HS-5 (cell line): ENCODE measurements around the gene CPNE9.
"Not testable (repeated sequence)": the region's sequence is repeated elsewhere in the genome, so short reads cannot be mapped to it uniquely, and the experiment has no call there.

Experiments used
- DNase-seq: peaks from one replicate; pipeline ENCODE4 v3.0.0-alpha.2; 2012; ENCODE audit warnings: low read depth

CPNE9 gene

DNA sequence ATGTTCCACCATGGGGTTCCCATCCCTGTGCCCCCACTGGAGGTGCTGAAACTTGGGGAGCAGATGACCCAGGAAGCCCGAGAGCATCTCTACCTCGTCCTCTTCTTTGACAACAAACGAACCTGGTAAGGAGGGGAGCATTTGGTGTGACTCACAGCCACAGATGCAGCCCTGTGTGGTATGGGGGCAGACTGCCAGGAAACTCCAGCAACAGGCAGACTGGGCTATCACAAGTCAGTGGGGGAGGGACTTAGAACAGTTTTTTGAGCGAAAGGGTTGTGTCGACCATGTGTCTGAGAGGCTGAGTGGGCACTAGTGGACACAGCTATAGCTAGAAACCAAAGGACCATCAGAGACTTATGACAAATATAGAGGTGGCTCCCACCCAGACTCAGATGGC is 42.7 kb downstream of the CPNE9 start:
- peak; percentile 68 for DNase-seq

DNA sequence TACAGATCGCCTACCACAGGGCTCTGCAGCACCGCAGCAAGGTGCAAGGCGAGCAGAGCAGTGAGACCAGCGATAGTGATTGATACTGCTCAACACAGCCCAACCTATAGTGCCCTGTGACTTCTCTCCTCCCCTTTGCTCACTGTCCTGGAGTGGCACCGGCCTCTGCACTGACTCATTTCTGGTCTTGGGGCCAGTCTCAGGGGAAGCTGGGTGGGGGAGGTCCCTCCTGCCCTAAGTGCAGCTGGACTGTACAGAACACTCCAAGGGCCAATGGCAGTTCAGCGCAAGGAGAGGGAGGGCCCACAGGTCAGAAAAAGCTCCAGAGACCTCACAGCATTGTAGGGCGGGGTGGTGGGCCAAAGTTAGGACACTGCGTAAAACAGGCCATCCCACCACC is 43.6 kb downstream of the CPNE9 start:
- no peak for DNase-seq

DNA sequence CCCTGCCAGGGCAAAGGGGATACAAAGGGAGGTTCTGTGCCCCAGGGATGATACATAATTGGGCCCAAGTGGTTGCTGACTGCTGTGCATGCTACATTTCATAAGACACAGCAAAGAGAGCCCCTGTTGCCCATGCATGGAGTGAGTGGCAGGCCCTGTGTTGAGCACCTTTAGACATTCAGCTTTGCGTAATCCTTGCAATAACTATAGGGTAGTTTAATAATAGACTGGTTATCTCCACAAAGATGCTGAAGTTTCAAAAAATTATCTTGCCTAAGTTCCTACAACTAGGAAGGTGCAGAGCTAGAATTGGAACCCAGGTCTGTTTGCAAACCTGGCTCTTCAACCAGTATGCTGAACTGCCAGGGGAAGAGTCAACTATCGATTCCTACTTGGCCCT is 44.4 kb downstream of the CPNE9 start:
- no peak for DNase-seq

DNA sequence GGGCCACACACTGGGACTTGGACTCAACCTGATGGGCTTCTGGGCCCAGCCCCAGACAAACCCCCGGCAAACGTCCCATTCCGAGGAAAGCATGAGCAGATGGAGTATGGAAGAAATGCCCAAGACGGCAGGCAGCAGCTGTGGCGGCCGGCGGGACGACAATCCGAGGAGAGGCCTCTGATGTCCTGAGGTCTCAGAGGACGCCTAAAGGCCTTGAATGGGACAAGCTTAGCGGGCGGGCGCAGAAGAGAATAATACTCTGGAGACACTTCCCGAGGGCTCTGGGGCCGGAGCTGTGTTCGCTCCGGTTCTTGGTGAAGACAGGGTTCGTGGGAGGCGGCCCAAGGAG is 45.6 kb downstream of the CPNE9 start:
- no peak for DNase-seq

DNA sequence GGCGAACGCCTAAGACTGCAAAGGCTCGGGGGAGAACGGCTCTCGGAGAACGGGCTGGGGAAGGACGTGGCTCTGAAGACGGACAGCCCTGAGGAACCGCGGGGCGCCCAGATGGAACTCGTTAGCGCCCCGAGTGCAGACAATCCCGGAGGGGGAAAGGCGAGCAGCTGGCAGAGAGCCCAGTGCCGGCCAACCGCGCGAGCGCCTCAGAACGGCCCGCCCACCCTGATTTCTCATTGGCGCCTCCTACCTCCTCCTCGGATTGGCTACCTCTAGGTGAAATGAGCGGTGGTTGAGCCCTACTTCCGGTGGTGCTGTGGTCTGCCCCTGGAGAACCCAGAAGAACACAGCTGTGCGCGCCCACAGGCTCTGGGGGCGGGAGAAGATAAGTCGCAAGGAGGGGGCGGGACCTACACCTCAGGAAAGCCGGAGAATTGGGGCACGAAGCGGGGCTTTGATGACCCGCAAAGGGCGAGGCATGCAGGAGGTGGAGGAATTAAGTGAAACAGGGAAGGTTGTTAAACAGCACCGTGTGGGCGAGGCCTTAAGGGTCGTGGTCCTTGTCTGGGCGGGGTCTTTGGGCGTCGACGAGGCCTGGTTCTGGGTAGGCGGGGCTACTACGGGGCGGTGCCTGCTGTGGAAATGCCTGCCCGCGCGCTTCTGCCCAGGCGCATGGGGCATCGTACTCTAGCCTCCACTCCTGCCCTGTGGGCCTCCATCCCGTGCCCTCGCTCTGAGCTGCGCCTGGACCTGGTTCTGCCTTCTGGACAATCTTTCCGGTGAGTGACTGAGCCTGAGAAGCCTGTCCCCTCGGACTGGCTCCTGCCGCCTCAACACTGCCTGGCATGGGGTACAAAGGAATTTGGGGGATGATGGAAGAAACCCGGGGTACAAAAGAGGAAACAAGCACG is 46.3 kb downstream of the CPNE9 start, which contains the start of gene OGG1:
TSS of gene OGG1 (plus strand) at position 308 of the 911 bp plus-strand sequence. CDS start at position 643, 335 bp downstream.
- DNase-seq = peak; percentile 93

DNA sequence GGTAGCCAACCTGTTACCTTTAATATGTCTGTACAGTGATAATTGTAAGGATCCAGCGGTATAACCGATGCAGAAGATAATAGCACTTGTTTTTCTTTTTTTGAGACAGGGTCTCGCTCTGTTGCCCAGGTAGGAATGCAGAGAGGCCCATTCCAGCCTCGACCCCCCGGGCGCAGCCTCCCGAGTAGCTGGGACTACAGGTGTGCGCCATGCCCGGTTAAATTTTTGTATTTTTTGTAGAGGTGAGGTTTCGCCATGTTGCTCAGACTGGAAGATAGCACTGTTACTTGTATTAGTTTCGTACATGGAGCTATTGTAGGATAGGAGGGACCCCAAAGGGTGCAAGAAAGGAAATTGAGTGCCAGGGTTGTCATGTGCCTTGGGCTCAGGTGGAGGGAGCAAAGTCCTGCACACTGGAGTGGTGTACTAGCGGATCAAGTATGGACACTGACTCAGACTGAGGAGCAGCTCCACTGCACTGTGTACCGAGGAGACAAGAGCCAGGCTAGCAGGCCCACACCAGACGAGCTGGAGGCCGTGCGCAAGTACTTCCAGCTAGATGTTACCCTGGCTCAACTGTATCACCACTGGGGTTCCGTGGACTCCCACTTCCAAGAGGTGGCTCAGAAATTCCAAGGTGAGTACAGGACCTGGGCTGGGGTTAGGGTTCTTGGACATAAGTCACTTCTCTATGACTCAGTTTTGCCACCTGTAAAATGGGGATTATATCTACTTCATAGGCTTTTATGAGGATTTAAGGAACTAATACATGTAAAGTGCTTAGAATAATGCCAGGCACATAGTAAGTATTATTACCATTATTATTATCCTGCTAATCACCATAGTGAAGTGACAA is 47.2 kb downstream of the CPNE9 start:
- no peak for DNase-seq

DNA sequence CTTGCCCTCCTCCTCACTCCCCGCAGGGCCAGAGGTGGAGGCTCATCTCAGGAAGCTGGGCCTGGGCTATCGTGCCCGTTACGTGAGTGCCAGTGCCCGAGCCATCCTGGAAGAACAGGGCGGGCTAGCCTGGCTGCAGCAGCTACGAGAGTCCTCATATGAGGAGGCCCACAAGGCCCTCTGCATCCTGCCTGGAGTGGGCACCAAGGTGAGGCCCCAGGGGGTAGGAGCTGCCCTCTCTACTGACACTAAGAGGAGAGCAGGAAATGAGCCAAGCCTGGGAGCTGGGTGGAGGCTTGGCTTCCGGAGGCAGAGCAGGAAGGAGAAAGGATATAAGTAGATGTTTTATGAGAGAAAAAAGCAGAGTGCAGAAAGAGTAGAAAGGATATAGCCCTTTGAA is 51.0 kb downstream of the CPNE9 start:
- DNase-seq = no peak

DNA sequence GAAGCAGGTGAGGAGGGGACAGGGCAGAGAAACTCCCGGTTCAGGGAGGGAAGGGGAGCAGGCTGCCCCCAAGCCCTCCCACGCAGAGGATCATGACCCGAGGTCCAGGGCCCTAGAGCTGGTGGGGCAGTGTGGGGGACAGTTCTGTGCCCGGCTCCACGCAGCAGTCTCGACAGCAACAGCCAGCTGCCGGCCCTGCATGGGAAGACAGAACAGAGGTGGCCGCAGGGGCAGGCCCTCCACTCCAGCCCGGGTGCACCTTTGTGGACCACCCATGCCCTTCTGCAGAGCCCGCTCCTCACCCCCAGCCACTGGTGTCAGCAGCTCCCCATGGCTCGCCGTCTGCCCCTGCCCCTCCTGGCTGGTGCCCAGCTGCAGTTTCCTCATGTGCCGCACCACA is 53.8 kb downstream of the CPNE9 start:
- no peak for DNase-seq

DNA sequence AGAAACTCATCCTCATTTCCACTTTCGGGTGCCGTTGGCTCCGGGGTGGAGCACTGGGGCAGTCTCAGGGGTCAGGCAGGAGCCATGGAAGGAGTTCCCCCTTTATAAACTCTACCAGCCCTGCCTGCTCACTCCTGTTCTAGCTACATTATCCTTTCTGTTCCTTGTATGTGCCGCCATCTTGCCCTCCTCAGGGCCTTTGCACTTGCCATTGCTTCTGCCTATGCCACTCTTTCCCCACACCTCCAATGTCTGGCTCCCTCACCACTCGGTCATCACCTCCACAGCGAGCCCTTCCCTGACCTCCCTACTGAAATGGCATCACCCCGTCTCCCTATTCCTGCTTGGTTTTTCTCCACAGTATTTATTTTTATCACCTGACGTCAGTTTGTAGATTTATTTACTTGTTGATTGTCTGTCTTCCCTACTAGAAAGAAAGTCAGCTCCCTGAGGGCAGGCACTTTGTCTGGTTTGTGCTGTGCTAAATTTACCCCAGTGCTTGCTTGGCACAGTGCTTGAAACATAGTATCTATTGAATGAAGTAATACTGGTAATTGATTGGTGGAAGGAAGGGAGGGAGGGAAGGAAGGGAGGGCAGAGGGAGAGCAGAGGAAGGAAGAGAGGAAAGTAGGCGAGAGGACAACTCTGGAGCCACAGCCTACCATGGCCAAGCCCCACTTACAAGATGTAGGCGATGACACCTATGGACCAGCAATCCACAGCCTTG is 57.3 kb downstream of the CPNE9 start:
- no peak for DNase-seq

DNA sequence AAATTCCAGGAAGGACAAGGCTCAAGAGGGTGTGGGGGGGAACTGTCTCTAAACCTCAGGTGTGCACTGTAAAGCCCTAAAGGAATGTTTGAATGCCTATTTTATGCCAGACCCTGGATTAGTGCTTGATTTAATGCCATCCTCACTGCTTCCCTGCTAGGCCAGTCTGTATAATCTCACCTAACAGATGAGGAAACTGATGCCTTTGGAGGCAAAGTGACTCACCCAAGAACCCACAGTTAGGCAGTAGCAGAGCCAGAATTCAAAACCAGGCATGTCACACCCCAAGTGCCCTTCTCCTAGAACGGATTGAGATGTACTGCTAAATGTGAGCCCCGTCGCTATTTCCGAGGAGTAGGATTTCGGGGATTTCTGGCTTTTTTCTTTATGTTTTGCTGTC is 58.3 kb downstream of the CPNE9 start:
- DNase-seq = no peak

DNA sequence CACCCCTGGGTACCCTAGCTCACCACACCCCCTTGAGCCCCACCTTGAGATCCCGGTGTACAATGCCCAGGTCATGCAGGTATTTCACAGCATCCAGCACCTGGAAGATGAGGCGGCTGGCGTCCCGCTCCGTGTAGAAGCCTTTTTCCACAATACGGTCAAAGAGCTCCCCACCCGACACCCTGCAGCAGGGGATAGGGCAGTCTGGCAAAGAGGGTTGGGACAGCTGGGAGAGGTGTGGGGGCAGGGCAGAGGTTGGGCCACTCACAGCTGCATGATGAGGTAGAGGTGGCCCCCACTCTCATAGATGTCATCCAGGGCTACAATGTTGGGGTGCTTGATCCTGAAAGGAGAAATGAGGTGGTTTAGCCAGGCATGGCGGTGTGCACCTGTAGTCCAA is 59.2 kb downstream of the CPNE9 start:
- DNase-seq = no peak

DNA sequence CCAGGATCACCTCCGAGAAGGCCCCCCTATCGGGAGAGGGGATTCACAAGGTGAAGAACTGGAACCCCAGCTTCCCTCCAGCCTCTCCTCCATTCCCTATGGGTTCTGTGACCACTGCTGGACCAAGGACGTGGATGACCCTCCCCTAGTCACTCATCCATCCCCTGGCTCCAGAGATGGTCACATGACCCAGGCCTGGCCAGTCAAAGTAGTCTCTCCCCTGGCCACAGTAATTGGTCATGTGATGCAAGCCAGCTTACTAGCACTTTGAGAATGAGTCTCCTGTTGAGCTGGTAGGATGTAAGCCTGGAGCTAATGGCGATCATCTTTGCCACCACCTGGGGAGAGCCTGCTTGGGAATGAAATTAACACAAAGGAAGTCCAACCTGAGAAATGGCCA is 62.2 kb downstream of the CPNE9 start:
- DNase-seq = no peak

DNA sequence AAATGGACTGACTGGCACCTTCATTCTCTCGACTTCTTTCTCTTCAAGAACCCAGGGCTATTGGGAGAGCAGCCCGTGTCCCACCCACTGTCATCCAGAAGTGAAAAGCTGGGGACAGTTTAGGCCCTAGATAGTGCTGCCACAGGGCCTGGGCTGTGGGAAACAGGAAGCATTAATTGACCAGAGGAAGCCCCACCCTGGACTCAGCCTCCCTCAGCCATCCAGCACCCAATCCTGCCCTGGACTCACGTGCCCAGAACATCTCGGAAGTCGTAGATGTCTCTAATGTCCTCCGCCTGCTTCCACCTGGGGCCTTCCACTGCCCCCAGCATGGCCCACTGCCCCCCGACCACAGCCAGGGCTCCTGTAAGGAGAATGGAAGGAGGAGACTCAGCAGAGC is 63.8 kb downstream of the CPNE9 start:
- DNase-seq = no peak

DNA sequence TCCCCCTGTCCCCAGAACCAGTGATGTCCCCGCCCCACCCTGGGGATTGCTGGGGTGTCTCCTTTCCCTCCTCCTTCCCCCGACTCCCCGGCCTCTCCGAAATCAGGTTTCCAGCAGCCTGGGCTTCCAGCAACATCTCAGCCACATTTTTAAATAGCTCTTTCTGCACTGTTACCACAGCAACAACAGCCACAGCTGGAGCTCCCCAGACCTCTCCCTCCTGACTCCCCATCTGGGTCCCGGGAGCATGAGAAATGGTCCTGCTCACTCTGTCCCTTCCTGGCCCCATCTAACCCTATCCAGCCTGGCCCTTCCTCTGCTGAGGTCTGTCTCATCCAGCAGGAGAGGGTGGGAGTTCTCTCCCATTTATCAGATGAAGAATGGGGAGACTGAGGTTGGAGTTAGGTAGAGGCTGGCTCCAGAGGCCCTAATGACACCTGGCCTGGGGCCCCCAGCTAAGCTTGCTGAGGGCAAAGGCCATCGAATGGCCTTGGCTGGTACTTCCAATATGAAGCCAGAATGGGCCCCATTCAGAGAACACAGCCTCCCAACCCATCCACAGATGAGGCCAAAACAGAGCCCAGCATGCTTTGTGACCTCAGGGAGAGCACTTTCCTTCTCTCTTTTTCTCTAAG is 64.6 kb downstream of the CPNE9 start:
- DNase-seq = no peak

DNA sequence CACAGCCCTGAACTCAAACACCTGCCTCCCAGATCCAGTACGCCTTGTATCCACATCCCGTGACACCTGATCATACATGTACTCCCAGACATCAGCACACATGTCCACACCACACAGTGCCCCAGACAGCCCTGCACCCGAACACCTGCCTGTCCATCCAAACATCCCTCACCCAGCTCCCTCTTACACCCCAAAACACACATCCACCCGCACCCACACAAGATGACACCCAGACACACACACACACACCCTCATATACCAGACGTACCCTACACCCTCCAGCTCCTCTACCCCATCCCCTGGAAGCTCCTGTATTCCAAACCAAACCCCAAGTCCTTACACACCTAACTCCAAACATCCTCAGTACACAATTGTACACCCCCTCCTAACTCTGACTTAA is 65.4 kb downstream of the CPNE9 start:
- no peak for DNase-seq

DNA sequence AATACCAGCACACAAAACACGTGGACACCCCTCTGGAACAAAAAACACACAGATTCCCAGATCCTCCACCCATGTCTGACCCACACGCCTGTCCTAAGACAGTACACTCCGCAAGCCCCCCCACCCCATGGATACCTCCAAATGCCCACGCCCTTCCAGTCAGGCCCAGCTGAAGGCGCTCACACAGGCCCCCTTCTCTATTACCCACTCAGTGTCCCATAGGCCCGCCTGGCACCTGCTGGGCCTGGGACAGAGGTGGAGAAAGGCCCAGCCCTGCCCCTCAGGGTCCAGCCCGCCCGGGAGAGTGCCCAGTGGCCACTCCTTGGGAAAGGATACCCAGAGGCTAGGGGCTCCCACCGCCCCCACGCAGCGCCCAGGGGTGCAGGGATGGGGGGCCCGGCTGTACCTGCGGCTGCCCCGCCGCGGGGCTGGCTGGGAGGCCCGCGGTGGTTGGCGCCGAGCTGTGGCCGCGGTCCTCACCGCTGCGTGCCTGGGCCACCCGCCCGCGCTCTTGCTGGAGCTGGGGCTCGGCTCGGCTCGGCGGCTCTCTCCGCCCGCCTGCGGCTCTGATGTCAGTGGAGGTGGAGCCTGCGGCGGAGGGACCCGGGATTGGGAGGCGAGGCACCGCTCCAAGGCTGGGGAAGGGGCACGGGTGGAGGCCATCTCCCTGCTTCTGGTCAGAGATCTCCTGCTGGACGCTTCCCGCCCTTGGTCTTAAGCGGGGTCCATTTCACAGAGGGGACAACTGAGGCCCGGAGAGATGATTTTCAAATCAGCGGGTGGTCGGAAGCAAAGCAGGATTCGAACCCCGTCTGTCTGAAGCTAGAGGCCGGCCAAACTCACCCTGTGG is 66.0 kb downstream of the CPNE9 start, which contains the start of gene CAMK1:
TSS of gene CAMK1 (minus strand) at position 522 of the 850 bp plus-strand sequence. CDS start 2,198 bp downstream, outside the sequence.
- no peak for DNase-seq

DNA sequence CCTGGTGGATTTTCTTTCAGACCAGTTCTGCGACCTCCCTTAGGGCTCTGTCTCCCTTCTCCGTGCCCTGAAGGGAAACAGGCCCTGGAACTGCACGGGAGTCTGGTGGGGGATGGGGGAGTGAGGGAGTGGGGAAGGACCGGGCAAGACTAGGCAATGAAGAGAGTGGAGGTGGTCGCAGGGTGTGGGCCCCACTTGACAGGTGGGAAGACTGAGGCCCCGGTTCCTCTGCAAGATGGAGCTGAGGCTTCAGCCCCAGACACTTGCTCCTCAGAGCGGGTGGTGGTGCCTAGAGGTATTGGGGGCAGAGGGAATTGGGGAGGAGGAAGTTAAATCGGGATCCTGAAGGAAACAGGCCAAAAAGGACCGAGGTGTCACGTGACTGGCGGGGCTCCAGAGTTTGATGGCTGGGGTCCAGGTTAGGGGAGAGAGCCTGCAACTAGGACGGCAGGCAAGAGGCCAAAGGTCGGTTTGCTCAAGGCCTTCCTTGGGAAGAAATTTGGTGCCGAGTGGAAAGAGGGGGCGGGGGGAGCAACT is 66.7 kb downstream of the CPNE9 start:
- DNase-seq = no peak

DNA sequence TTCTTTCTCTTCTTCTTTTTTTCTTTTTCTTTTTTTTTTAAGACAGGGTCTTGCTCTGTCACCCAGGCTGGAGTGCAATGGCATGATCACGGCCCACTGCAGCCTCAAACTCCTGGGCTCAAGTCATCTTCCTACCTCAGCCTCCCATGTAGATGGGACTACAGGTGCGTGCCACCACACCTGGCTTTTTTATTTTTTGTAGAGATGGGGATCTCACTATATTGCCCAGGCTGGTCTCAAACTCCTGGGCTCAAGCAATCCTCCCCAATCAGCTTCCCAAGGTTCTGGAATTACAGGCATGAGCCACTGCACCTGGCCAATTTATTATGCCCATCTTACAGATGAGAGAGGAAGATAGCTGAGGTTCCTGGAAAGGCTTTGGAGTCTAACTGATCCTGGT is 67.4 kb downstream of the CPNE9 start:
- not testable (repeated sequence) for DNase-seq

DNA sequence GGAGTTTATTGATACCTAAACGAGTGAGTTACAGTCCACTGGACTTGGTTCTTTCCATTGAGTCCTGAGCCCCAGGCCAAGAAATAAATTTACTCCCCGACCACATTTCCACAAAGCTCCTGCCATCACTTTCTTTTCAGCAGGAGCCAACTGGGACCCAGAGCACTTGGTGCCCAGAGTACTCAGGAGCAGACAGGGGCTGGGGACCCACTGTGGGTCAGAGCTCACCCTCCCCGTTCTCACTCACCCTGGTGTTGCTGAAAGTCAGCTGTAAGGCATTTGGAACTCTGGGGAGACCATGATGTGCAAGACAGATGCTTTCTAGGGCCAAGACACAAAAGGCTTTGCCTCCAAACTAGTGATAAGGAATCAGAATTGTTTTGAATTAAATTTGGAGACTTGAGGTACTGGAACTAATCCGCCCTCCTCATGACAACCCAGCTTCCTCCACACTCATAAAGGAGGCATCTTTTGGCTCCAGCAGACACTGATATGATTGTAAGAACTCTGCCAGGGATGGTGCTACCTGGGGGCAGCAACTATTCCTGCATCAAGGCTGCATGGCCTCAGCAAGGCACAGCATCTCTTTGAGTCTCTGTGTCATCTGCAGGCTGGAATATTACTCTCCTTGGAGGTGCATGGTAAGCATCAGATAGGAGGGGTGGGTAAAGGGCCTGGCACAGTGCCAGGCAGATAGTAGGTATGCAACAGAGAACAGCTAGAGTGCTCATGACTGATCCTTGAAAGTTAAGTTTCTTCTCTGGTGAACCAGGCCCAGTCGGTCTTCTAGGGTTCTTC is 73.5 kb downstream of the CPNE9 start:
- no peak for DNase-seq

DNA sequence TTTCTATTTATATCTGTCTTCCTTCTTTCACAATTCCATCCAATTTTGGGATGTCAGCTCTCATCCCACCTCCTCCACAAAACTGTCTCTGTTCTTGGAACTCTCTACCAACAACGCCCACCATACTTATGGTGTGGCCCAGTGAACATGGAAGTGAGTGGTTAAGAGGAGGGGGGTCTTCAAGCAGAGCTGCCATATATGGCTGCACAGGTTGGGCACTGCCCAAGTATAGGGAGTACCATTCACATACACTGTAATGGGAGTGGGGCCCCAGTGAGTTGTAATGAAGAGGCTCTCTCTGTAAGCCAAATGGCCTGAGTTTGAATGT is 74.0 kb downstream of the CPNE9 start:
- DNase-seq = no peak
